Tibial nerve (tissue), 4 donors: ENCODE data around the gene MRPL23. TPM values are rescaled to one million over a fixed set of nuclear protein-coding genes. Genes with fewer than 3 reads are reported as not detected.

Source experiments
- DNase-seq, 2 donors: peaks; one replicate each; pipeline ENCODE4 v3.0.0-alpha.2; 2019; ENCODE audit warnings: low spot score in 2 of 2
- H3K27ac ChIP-seq, 4 donors: fragments of 200-600 bp; sonication (generic) in 3 of 4; one replicate each; pipeline ENCODE4 v1.5.1; 2017 to 2019; ENCODE audit warnings: mild to moderate bottlenecking in 1 of 4
- H3K27me3 ChIP-seq, 2 donors: fragments of 200-600 bp; sonication (generic) in 1 of 2; one replicate each; pipeline versions ENCODE4 v1.5.1 to v1.6.0; 2017 to 2019
- H3K36me3 ChIP-seq, 3 donors: fragments of 200-600 bp; sonication (generic); one replicate each; pipeline ENCODE4 v1.5.1; 2018 to 2019
- H3K4me1 ChIP-seq, 4 donors: fragments of 200-600 bp; sonication (generic) in 3 of 4; one replicate each; pipeline ENCODE4 v1.5.1; 2017 to 2019
- H3K4me3 ChIP-seq, 4 donors: fragments of 200-600 bp; sonication (generic) in 3 of 4; one replicate each; pipeline ENCODE4 v1.5.1; 2017 to 2019; ENCODE audit warnings: mild to moderate bottlenecking in 1 of 4, moderate library complexity in 1 of 4
- H3K9me3 ChIP-seq, 4 donors: fragments of 200-600 bp; sonication (generic) in 3 of 4; one replicate each; pipeline ENCODE4 v1.5.1; 2017 to 2019
- EP300 ChIP-seq, 2 donors: sonication (generic); formaldehyde crosslinking; IDR thresholded peaks; one replicate each; pipeline ENCODE4 v1.6.1; 2017; ENCODE audit warnings: antibody characterized with exemption in 2 of 2, mild to moderate bottlenecking in 1 of 2
- POLR2A ChIP-seq, 2 donors: fragments of 450-650 bp; IDR thresholded peaks; one replicate each; pipeline ENCODE4 v1.6.1; 2017; ENCODE audit warnings: antibody characterized with exemption in 2 of 2, mild to moderate bottlenecking in 2 of 2, moderate library complexity in 2 of 2
- WGBS, 2 donors: methylation state at CpG; one replicate each; pipeline ENCODE4 v1.1.5; 2018; 5-methylcytosine and 5-hydroxymethylcytosine counted together
- small RNA-seq: library from RNA; depleted of rRNA; stranded (forward); fragments of <200 nt; gene quantifications from one replicate; pipeline ENCODE3, GENCODE V24; 2016
- total RNA-seq, 4 donors: library from RNA; depleted of rRNA; stranded (reverse); fragments of >200 nt; gene quantifications; one replicate each; pipeline ENCODE4 v1.1.0, GENCODE V29; 2016
- TF ChIP-seq, protein P1 (sequence below), 5 experiments: fragments of 200-600 bp in 3 of 5; fragments of 450-650 bp in 2 of 5; sonication (generic) in 3 of 5; IDR thresholded peaks; one replicate each; pipeline ENCODE4 v1.5.1; 2016 to 2019; ENCODE audit warnings: antibody characterized with exemption in 5 of 5, mild to moderate bottlenecking in 3 of 5, moderate library complexity in 2 of 5

MRPL23 gene
- total RNA-seq, 4 donors from 2014 or later, result 81.9 to 139 (median 136) TPM

DNA sequence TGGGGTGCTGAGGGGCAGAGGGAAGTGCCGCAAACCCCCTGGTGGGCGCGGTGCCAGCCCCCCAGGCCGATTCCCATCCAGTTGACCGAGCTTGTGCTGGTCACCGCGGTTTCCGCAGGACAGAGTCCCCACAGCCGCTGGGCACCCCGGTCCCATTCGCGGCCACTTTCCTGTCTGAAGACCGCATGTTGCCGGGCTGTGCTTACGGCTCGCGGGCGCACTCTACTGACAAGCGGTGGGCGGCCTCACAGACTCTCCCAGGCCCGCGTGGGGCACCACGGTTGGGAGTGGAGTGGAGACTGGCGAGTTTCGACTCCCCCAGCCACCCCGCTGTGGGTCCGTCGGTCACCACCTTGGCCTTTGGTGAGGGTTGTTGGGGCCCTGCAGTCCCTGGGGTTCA is 51.2 kb downstream of the MRPL23 start:
- Histone ChIP-seq H3K9me3 (no peaks in the 10 kb centered on the region), H3K36me3 (no peaks in the 10 kb centered on the region), H3K4me1 (no peaks in the 10 kb centered on the region), H3K27me3 (no peaks in the 10 kb centered on the region), H3K4me3 (no peak overlapping the region), H3K27ac (no peak overlapping the region)
- DNase-seq, result no peak
- no CpG with 5 or more reads among the region's 28 CpGs for WGBS, 2 donors
- TF ChIP-seq EP300 (IDR thresholded peaks at IDR 0.05) (no peak), POLR2A (IDR thresholded peaks at IDR 0.05) (no peak)
- TF ChIP-seq, protein P1, sequence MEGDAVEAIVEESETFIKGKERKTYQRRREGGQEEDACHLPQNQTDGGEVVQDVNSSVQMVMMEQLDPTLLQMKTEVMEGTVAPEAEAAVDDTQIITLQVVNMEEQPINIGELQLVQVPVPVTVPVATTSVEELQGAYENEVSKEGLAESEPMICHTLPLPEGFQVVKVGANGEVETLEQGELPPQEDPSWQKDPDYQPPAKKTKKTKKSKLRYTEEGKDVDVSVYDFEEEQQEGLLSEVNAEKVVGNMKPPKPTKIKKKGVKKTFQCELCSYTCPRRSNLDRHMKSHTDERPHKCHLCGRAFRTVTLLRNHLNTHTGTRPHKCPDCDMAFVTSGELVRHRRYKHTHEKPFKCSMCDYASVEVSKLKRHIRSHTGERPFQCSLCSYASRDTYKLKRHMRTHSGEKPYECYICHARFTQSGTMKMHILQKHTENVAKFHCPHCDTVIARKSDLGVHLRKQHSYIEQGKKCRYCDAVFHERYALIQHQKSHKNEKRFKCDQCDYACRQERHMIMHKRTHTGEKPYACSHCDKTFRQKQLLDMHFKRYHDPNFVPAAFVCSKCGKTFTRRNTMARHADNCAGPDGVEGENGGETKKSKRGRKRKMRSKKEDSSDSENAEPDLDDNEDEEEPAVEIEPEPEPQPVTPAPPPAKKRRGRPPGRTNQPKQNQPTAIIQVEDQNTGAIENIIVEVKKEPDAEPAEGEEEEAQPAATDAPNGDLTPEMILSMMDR (IDR thresholded peaks at IDR 0.05), result no peak

DNA sequence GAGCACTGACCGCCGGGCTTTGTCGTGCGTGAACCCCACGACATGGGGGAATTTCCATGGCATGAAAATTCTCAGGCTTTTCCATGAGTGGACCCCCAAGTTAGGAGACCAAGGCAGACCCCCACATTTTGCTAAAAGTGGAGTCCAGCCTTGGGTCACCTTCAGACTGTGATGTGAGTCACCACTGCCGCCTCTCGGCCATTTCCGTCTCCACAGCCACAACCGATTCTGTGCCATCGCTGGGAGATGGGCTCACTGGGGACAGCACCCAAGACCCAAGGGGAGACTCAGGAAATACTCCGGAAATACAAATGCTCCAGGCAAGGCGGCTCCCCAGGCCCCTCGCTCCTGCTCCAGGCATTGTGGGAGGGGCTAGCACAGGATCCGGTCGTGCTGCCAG is 51.7 kb downstream of the MRPL23 start:
- no CpG with 5 or more reads among the region's 15 CpGs for WGBS, 2 donors
- H3K4me1 ChIP-seq, result no peaks in the 10 kb centered on the region
- H3K27me3 ChIP-seq, result no peaks in the 10 kb centered on the region
- H3K36me3 ChIP-seq, result no peaks in the 10 kb centered on the region
- no peaks in the 10 kb centered on the region for H3K9me3 ChIP-seq
- H3K4me3 ChIP-seq, result no peak overlapping the region
- no peak for DNase-seq
- TF ChIP-seq, protein P1 (IDR thresholded peaks at IDR 0.05), result no peak
- TF ChIP-seq POLR2A (IDR thresholded peaks at IDR 0.05) (no peak), EP300 (IDR thresholded peaks at IDR 0.05) (no peak)
- no peak overlapping the region for H3K27ac ChIP-seq

GRCh38 chr11:2002042-2002776 is 55.1 kb downstream of the MRPL23 start:
- H3K27ac ChIP-seq, result no peak overlapping the region
- no peak for DNase-seq
- no peaks in the 10 kb centered on the region for H3K36me3 ChIP-seq
- no peaks in the 10 kb centered on the region for H3K4me1 ChIP-seq
- H3K27me3 ChIP-seq, result no peaks in the 10 kb centered on the region
- no peaks in the 10 kb centered on the region for H3K9me3 ChIP-seq
- no peak overlapping the region for H3K4me3 ChIP-seq
- TF ChIP-seq, protein P1 (IDR thresholded peaks at IDR 0.05), result no peak
- no peak for TF ChIP-seq POLR2A (IDR thresholded peaks at IDR 0.05)
- WGBS, 2 donors, result no CpG with 5 or more reads among the region's 42 CpGs

DNA sequence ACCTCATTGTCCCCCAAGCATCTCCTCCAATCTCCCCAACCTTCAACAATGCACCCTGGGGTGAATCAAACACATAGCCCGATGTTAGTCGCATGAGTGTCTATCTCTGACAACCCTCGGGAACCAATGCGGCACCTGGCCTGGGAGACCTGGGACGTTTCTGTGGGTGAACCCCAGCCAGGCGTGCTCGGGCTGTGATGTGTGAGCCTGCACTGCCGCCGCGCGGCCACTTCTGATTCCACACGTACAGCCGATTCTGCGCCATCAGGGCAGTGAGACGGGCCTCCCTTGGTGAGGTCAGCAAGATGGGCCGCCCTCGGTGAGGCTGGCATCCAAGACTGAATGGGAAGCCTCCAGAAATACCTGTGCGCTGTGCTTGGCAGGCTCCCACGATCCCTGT is 55.7 kb downstream of the MRPL23 start:
- Histone ChIP-seq H3K27ac (no peak overlapping the region), H3K36me3 (no peaks in the 10 kb centered on the region), H3K27me3 (no peaks in the 10 kb centered on the region), H3K9me3 (no peaks in the 10 kb centered on the region), H3K4me1 (no peaks in the 10 kb centered on the region), H3K4me3 (no peak overlapping the region)
- TF ChIP-seq EP300 (IDR thresholded peaks at IDR 0.05), result no peak
- no peak for DNase-seq
- no CpG with 5 or more reads among the region's 19 CpGs for WGBS, 2 donors

DNA sequence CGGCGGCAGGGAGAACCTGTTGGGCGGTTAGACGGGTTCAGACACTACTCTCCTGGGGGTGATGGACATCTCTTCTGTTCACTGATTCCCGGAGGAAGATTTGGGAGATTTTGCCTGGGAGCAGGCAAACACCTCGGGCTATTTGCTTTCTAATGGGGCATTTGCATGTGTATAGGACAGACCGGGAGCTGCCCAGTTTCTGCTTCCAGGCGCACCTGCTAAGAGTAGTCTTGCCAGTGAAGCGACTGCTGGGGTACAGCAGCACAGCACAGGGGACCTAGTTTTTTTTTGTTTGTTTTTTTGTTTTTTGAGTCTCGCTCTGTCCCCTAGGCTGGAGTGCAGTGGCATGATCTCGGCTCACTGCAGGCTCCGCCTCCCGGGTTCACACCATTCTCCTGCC is 57.3 kb downstream of the MRPL23 start:
- Histone ChIP-seq H3K27me3 (no peaks in the 10 kb centered on the region), H3K4me3 (no peak overlapping the region), H3K27ac (no peak overlapping the region), H3K36me3 (no peaks in the 10 kb centered on the region), H3K9me3 (no peaks in the 10 kb centered on the region), H3K4me1 (no peaks in the 10 kb centered on the region)
- TF ChIP-seq EP300 (IDR thresholded peaks at IDR 0.05), result no peak
- no peak for DNase-seq
- no CpG with 5 or more reads among the region's 13 CpGs for WGBS, 2 donors

Small RNA genes within 50 kb of the gene (small RNA-seq; reads per million reads assigned to genes)
- gene RF01972 (not detected), gene RF01973 (not detected)

Other genes starting within 250 kb of the MRPL23 start
- gene IFITM10, start 196.7 kb upstream of the MRPL23 start, total RNA-seq, result 10 to 100 TPM in 2 of 4 donors, 1 to 10 TPM in 2; 5.9 to 54.9 (median 13.8) TPM
- gene CTSD, start 183.4 kb upstream of the MRPL23 start, total RNA-seq, result 100 to 1,000 TPM; 385 to 583 (median 429) TPM
- 1 to 10 TPM in 2 of 4 donors, under 1 TPM in 1, not detected in 1; 0.39 to 4.2 (median 1.0) TPM for gene SYT8, start 112.3 kb upstream of the MRPL23 start, total RNA-seq
- not detected for gene TNNI2, start 108.4 kb upstream of the MRPL23 start, total RNA-seq
- gene LSP1, start 94.2 kb upstream of the MRPL23 start, total RNA-seq, result 10 to 100 TPM; 36.9 to 69.0 (median 50.2) TPM
- gene PRR33, start 55.4 kb upstream of the MRPL23 start, total RNA-seq, result not detected
- 1 to 10 TPM; 4.4 to 8.6 (median 6.1) TPM for gene TNNT3, start 27.6 kb upstream of the MRPL23 start, total RNA-seq
- gene H19, start 50.5 kb downstream of the MRPL23 start, total RNA-seq, result 100 to 1,000 TPM; 355 to 642 (median 407) TPM
- 100 to 1,000 TPM; 131 to 246 (median 173) TPM for gene IGF2, start 192.1 kb downstream of the MRPL23 start, total RNA-seq
- gene INS, start 213.9 kb downstream of the MRPL23 start, total RNA-seq, result 1 to 10 TPM in 1 of 4 donors, not detected in 3; 1.8 TPM
- 1 to 10 TPM in 1 of 4 donors, not detected in 3; 1.3 TPM for gene TH, start 224.5 kb downstream of the MRPL23 start, total RNA-seq